Measurements from ENCODE around the gene EOLA1.

Gene EOLA1

DNA sequence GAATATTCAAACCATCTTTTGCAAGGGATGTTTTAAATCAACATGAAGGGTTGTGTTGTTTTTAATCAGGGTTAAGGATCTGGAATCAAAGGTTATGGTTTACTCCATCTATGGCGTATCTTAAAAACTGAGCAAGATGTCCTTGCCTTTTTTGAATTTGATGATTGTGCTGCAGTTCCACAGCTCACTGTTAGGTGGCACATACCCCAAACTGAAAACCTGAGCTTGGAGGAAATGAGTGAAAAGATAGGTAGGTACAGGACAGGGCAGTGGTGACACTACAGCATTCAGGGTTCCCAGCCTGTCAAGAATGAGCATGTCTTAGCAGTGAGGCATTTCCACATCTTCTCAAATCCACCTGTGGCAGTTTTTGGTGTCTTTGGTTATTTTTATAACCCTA is 13.1 kb upstream of the EOLA1 start:
- Histone ChIP-seq H3K9me3 (ENCODE audit: control insufficient read depth, insufficient read depth, low read depth, low read length) (no peaks in the 10 kb centered on the region), H3K27ac (ENCODE audit: extremely low read depth, low read depth, low read length) (no peak overlapping the region), H3K4me3 (ENCODE audit: low read depth, low read length) (no peak overlapping the region), H3K36me3 (ENCODE audit: control insufficient read depth in 2 of 2, insufficient read depth in 1 of 2, low read length in 2 of 2) (peaks cover 0 to 22% of the 10 kb centered on the region in 2 experiments; a peak in 2 of 3 replicates), H3K4me1 (ENCODE audit: control insufficient read depth, insufficient read depth, low read length) (no peaks in the 10 kb centered on the region)
- POLR2A ChIA-PET: no interaction called here
- TF ChIP-seq ZFP41 (tag by site-specific recombination; IDR thresholded peaks at IDR 0.05; ENCODE audit: borderline replicate concordance) (no peak), ZNF121 (tag by site-specific recombination; IDR thresholded peaks at IDR 0.05) (peak; percentile 82; the same call in 1 of the 2 replicates), ZNF223 (tag by site-specific recombination; IDR thresholded peaks at IDR 0.05) (no peak), ZNF654 (tag by site-specific recombination; IDR thresholded peaks at IDR 0.05; ENCODE audit: low read depth) (peak; percentile 11; the same call in 1 of the 2 replicates)
- CTCF ChIA-PET: interaction anchor here (0.6 to 3.2 kb wide), 4 partner anchors 11 to 116 kb away, joined by 3 to 12 read pairs (median 3); no protein-coding TSS in a partner anchor

DNA sequence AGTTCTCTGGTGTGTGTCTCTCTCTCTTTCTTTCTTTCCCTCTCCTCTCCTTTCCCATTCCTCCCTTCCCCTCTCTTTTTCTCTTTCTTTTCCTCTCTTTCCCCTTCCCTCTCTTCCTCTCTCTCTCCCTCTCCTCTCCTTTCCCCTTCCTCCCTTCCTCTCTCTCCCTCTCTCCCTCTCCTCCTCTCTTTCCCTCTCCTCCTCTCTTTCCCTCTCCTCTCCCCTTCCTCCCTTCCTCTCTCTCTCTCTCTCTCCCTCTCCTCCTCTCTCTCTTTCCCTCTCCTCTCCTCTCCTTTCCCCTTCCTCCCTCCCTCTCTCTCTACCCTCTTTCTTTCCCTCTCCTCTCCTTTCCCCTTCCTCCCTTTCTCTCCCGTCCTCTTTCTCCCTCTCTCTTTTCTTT is 12.4 kb upstream of the EOLA1 start:
- POLR2A ChIA-PET: interaction anchor here (0.8 kb wide), 1 partner anchor 23 kb away, joined by 9 read pairs; no protein-coding TSS in a partner anchor
- Histone ChIP-seq H3K9me3 (ENCODE audit: control insufficient read depth, insufficient read depth, low read depth, low read length) (no peaks in the 10 kb centered on the region), H3K36me3 (ENCODE audit: control insufficient read depth in 2 of 2, insufficient read depth in 1 of 2, low read length in 2 of 2) (peaks cover 0 to 22% of the 10 kb centered on the region in 2 experiments; a peak in 2 of 3 replicates), H3K4me3 (ENCODE audit: low read depth, low read length) (no peak overlapping the region), H3K4me1 (ENCODE audit: control insufficient read depth, insufficient read depth, low read length) (no peaks in the 10 kb centered on the region), H3K27ac (ENCODE audit: extremely low read depth, low read depth, low read length) (no peak overlapping the region)
- CTCF ChIA-PET: interaction anchor here (0.6 to 3.2 kb wide), 7 partner anchors 11 to 1010 kb away, joined by 3 to 12 read pairs (median 4); partner anchors contain the start of gene EOLA1
- no peak for TF ChIP-seq ZSCAN18 (tag by site-specific recombination; IDR thresholded peaks at IDR 0.05)
- no peak for TF ChIP-seq OSR2 (tag by site-specific recombination; IDR thresholded peaks at IDR 0.05)
- TF ChIP-seq ZNF366 (tag by site-specific recombination; conservative IDR thresholded peaks at IDR 0.05): peak; percentile 86
- no peak for TF ChIP-seq KLF1 (tag by site-specific recombination; IDR thresholded peaks at IDR 0.05)
- no peak for TF ChIP-seq ZNF660 (tag by site-specific recombination; IDR thresholded peaks at IDR 0.05)
- no peak for TF ChIP-seq ZNF513 (tag by site-specific recombination; IDR thresholded peaks at IDR 0.05)
- TF ChIP-seq IKZF3 (tag by site-specific recombination; IDR thresholded peaks at IDR 0.05): no peak
- TF ChIP-seq RBAK (tag by site-specific recombination; IDR thresholded peaks at IDR 0.05): no peak
- TF ChIP-seq KLF10 (tag by site-specific recombination; IDR thresholded peaks at IDR 0.05): no peak
- TF ChIP-seq SALL2 (tag by site-specific recombination; IDR thresholded peaks at IDR 0.05; ENCODE audit: borderline replicate concordance): 0 out of 2 replicates have a peak, but pooled peaks have one; percentile 37
- no peak for TF ChIP-seq ZNF354C (tag by site-specific recombination; IDR thresholded peaks at IDR 0.05; ENCODE audit: borderline replicate concordance, low read depth)
- TF ChIP-seq PRDM1 (tag by site-specific recombination; IDR thresholded peaks at IDR 0.05): peak; percentile 99
- TF ChIP-seq ZNF777 (tag by site-specific recombination; IDR thresholded peaks at IDR 0.05; ENCODE audit: borderline replicate concordance): no peak
- no peak for TF ChIP-seq GLIS1 (tag by site-specific recombination; IDR thresholded peaks at IDR 0.05)
- no peak for TF ChIP-seq ZNF473 (tag by site-specific recombination; IDR thresholded peaks at IDR 0.05)
- no peak for TF ChIP-seq WT1 (tag by site-specific recombination; IDR thresholded peaks at IDR 0.05)
- no peak for TF ChIP-seq ZNF707 (tag by site-specific recombination; IDR thresholded peaks at IDR 0.05)
- TF ChIP-seq ZNF610 (tag by site-specific recombination; IDR thresholded peaks at IDR 0.05; ENCODE audit: borderline replicate concordance): no peak
- TF ChIP-seq, protein P1, sequence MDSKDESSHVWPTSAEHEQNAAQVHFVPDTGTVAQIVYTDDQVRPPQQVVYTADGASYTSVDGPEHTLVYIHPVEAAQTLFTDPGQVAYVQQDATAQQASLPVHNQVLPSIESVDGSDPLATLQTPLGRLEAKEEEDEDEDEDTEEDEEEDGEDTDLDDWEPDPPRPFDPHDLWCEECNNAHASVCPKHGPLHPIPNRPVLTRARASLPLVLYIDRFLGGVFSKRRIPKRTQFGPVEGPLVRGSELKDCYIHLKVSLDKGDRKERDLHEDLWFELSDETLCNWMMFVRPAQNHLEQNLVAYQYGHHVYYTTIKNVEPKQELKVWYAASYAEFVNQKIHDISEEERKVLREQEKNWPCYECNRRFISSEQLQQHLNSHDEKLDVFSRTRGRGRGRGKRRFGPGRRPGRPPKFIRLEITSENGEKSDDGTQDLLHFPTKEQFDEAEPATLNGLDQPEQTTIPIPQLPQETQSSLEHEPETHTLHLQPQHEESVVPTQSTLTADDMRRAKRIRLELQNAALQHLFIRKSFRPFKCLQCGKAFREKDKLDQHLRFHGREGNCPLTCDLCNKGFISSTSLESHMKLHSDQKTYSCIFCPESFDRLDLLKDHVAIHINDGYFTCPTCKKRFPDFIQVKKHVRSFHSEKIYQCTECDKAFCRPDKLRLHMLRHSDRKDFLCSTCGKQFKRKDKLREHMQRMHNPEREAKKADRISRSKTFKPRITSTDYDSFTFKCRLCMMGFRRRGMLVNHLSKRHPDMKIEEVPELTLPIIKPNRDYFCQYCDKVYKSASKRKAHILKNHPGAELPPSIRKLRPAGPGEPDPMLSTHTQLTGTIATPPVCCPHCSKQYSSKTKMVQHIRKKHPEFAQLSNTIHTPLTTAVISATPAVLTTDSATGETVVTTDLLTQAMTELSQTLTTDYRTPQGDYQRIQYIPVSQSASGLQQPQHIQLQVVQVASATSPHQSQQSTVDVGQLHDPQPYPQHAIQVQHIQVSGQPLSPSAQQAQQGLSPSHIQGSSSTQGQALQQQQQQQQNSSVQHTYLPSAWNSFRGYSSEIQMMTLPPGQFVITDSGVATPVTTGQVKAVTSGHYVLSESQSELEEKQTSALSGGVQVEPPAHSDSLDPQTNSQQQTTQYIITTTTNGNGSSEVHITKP (tag by site-specific recombination; IDR thresholded peaks at IDR 0.05): no peak
- no peak for TF ChIP-seq ZBTB21 (tag by site-specific recombination; IDR thresholded peaks at IDR 0.05)
- TF ChIP-seq ZNF175 (tag by site-specific recombination; IDR thresholded peaks at IDR 0.05): no peak
- TF ChIP-seq YY1 (tag by site-specific recombination; IDR thresholded peaks at IDR 0.05): no peak
- no peak for TF ChIP-seq PRDM4 (tag by site-specific recombination; IDR thresholded peaks at IDR 0.05)
- TF ChIP-seq ZNF830 (tag by site-specific recombination; IDR thresholded peaks at IDR 0.05; ENCODE audit: low read depth): no peak

Measured in HEK293 (cell line).